Cerebellar nuclear complex (tissue), 1 donor: ENCODE results near the gene CDKL5.

Experiments used
- DNase-seq, 2 experiments: peaks; one replicate each; lab custom pipeline; 2025; lab: John Stamatoyannopoulos, UW

The CDKL5 gene

GRCh38 chrX:18457000-18457399 lies 31.6 kb downstream of the CDKL5 start:
- DNase-seq: no peak

DNA sequence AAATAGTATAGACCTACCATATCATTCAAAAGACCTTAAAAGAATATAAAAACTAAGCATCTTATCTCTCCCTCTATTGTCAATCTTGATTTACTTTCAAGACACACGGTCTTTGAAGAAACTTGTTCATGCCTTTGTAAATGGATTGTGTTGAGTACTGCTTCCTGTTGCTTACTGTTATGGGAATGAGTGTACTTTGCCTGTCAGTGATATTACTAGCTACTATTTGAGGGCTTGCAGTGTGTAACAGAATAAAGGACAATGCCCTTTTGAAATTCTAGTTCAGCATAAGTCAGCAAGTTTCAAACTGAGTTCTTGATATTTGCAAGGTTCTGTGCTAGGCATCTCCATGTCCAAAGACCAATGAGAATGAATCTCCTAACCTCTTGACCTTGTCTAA lies 36.0 kb downstream of the CDKL5 start:
- DNase-seq: no peak

DNA sequence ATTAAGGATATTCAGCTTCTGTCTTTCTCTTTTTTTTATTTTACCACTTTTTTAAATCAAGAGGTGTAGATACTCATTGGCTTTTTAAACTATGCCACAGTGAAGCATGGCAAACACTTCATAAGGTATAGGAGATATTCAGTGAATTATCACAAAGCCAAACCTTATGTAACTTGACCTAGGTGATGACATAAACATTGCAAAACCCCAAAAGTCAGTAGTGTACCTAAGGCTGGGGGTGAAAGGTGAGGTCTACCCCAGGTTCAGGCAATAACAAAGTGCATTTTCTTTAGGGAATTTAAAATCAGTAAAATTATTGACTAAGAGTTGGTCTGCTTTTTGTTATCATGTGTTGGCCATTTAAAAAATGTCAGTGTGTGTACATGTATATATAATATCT lies 39.1 kb downstream of the CDKL5 start:
- no peak for DNase-seq

DNA sequence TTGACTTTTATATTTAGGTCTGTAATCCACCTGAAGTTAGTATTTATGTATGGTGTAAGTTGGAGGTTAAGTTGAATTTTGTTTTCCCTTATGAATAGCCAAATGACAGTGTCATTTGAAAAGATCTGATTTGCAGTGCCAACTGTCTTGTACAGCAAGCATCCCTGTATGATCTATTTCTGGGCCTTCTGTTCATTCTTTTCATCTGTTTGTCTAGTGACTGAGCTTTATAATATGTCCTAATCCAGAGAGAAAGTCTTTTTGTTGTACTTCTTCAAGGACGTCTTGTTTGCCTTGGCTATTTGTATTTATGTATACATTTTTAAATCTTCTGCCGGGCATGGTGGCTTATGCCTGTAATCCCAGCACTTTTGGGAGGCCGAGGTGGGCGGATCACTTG lies 39.6 kb downstream of the CDKL5 start:
- DNase-seq: no peak

- no peak for DNase-seq
Measured at GRCh38 chrX:18468599-18468998, 43.2 kb downstream of the CDKL5 start.

DNA sequence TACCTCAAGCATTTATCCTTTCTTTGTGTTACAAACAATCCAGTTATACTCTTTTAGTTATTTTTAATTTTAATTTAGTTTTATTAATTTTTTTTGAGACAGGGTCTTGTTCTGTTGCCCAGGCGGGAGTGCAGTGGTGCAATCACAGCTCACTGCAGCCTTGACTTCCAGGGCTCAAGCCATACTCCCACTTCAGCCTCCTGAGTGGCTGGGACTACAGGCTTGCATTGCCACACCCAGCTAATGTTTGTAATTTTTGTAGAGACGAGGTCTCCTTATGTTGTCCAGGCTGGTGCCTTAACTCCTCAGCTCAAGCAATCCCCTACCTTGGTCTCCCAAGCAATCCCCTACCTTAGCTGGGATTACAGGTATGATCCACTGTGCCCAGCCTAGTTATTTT lies 45.9 kb downstream of the CDKL5 start:
- no peak for DNase-seq

- DNase-seq: no peak
Measured at GRCh38 chrX:18490806-18491555, 65.6 kb downstream of the CDKL5 start.

DNA sequence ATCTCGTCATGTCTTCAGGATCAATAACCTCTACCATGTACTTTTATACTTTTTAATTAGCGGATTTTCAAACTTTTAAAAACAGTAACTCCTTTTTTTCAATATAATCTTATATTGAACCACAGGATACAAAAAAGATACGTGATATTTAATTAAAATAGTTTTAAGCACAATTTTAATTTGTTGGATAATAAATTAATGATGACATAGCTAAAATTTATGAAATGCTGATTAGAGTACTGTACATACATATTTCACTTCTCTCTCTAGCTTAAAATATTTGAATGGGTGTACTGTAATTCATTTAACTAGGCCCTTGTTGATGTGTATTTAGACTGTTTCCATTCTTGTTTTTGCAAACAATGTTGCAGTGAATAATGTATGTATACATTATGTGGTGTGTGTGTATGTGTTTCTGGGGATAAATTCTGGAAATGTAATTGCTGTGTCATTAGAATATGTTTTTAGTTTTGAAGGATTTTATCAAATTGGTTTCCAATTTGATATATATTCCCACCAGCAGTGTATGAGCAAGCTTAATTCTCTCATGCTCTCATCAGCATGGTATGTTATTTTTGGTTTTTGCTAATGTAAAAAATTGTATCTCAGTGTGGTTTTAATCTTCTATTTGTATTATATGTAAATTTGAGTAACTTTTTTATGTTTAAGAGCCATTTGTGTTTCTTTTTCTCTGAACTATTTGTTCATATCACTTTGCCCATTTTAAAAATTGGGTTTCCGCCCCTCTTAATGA lies 66.4 kb downstream of the CDKL5 start:
- DNase-seq: no peak

GRCh38 chrX:18534949-18535348 lies 109.5 kb downstream of the CDKL5 start:
- no peak for DNase-seq

DNA sequence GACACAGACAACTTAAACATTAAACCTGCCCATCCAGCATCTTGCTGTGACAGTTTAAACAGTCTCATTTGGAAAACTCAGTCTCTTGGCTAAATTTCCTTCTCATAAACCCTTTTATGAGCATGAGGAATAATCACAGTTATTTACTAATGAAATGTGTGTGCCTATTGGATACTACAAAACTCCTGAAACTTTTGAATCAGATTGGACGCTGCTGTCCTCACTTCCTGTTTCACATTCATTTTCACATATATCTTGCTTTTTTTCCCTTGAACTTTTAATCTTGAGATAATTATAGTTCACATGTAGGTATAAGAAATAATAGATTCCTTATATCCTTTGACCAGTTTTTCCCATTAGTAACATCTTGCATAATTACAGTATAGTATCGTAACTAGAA lies 111.7 kb downstream of the CDKL5 start:
- DNase-seq: no peak

GRCh38 chrX:18537524-18537923 lies 112.1 kb downstream of the CDKL5 start:
- DNase-seq: no peak

DNA sequence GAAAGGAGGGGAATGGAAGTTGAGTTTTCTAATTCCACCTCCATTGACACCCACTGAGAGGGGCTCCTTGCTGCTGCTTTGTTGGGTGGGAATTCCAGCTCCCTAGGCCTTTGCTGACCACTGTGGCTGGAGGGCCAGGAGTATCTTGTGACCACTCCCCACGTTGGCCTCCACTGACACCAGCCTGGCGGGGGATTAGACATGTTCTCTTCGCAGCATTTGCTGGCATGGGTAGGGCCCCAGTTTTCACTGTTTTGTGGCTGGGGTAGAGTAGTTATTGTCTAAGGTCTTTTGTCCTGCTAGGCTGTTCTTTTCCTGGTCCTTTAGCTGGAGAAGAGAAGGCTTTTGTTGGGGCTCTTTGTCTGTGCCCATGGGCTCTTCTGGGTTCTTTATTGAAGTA lies 116.7 kb downstream of the CDKL5 start:
- no peak for DNase-seq

DNA sequence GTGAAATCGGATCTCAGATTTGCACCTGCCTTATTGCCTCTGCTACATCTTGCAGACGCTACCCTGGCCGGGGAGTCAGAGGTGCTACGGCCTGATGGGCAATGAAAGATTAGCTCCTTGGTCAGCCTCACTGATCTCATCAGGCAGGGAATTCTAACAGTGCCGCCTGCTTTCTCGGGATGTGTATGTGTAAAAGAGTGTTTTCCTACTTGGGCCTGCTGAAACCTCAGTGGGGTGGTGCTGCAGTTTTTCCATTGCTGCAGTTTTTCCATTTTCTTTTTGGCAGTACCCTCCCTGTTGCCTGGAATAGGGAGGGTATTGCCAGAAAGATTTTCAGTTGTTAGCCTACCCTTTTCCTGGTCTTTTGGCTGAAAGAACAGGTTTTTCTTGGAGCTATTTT lies 117.5 kb downstream of the CDKL5 start:
- no peak for DNase-seq

DNA sequence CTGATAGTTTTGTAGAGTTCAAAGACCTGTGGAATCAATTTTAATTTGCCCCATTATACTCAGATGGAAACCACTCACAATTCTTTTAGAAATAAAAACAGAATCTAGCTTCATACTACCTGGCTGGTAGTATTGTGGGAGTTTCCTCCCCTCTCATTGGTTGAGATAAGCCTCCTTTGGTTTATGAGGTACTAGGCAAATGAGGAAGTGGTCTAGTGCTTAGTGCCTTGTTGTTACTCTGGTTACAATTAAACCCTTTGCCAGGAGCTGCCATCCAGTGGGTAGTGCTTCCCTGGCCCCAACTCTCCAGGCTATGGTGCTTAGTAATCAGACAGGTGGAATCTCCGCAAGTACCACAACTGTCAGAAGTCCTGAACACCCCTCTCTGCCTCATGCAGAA lies 118.3 kb downstream of the CDKL5 start:
- no peak for DNase-seq

DNA sequence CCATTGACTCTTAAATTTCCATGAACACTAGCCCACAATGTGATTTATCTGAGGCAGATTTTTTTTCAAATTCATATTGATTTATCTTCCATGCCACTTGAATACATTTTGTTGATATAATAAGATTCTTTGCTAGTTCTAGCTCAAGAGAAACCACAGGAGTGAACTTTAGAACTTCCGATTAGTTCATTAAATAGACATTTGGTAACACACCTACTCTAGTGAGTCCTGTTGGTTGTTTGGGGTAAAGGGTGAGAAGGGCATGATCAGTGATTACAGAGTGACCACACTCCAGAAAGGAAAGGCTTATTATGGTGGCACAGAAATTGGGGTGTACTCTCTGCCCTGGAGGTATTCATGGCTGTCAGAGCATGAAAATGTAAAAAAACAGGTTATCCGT lies 120.4 kb downstream of the CDKL5 start:
- no peak for DNase-seq

- no peak for DNase-seq
Measured at GRCh38 chrX:18548996-18549395, 123.6 kb downstream of the CDKL5 start.

GRCh38 chrX:18549643-18550042 lies 124.2 kb downstream of the CDKL5 start:
- DNase-seq: no peak

GRCh38 chrX:18557879-18558278 lies 132.5 kb downstream of the CDKL5 start:
- no peak for DNase-seq

- DNase-seq: no peak
Measured at GRCh38 chrX:18558799-18559198, 133.4 kb downstream of the CDKL5 start.

GRCh38 chrX:18561020-18561419 lies 135.6 kb downstream of the CDKL5 start:
- no peak for DNase-seq

DNA sequence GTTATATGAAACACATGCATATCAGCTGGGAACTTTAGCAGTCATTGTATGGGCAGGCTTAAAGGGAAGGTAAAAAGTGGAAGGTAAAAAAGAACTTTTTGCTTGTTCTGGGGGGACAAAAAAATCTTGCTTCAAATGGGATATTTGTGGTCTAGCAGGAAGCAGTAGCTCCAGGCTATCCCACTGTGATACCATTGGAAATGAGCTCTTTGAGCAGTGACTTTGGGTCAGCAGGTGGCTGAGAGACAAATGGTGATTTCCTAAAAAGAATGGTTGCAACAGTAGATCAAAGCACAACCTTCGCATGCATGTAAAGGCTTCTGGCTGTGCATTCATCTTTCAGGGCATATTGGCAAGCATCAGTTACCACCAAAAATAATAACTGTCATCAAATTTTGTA lies 140.3 kb downstream of the CDKL5 start:
- no peak for DNase-seq

DNA sequence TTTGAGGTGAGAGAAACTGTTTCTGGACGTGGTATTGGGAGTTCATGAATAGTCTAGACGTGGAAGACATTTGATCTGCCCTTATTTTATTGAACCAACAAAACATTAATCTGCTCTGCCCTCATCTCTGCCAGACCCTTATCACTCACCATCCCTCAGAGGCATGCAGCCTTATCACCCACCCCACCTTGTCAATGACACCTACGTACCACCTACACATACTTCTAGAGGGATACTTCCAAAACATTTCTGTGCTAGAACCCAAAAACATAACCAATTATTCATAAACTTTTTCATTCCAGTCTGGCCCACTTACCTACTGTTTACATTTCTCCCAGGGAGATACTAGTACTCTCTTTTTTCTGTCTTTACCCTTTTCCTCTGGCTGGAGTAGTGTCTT lies 141.3 kb downstream of the CDKL5 start:
- no peak for DNase-seq

DNA sequence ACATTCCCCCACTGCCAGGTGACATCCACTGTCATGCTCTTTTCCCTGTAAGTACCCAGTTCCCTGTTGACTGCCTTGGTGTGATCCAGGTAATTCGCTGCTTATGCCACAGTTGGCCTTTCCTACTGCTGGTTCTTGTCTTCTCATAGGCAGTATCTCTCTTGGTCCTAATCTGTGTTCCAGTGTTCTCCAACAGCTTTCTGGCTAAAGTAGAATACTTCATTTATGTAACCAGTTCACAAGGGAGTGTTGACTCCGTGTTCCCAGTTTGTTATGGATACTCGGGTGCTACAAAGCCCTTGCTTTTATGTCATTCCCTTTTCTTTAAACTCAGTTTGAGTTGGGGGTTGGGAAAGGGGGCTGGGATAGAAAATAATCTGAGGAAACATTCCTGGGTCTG lies 148.1 kb downstream of the CDKL5 start:
- no peak for DNase-seq

- DNase-seq: no peak
Measured at GRCh38 chrX:18574591-18574990, 149.2 kb downstream of the CDKL5 start.
